GM18505 (cell line): ENCODE measurements around the gene GLT1D1.
A peak's percentile ranks its signal among the peaks of the same experiment; 100 is the strongest.
"Not testable (repeated sequence)": the region's sequence is repeated elsewhere in the genome, so short reads cannot be mapped to it uniquely, and the experiment has no call there.

Source experiments
- ATAC-seq: cut with Tn5 transposase; IDR thresholded peaks from one replicate; pipeline ENCODE4 v1.9.1; 2021; ENCODE audit not compliant: unreplicated experiment
- POLR2A ChIP-seq: IDR thresholded peaks from 4 replicates; pipeline ENCODE4 v1.6.1; 2011; ENCODE audit warnings: borderline replicate concordance; ENCODE audit not compliant: insufficient read depth, insufficient read length; ENCODE audit errors: extremely low read depth

Gene GLT1D1

DNA sequence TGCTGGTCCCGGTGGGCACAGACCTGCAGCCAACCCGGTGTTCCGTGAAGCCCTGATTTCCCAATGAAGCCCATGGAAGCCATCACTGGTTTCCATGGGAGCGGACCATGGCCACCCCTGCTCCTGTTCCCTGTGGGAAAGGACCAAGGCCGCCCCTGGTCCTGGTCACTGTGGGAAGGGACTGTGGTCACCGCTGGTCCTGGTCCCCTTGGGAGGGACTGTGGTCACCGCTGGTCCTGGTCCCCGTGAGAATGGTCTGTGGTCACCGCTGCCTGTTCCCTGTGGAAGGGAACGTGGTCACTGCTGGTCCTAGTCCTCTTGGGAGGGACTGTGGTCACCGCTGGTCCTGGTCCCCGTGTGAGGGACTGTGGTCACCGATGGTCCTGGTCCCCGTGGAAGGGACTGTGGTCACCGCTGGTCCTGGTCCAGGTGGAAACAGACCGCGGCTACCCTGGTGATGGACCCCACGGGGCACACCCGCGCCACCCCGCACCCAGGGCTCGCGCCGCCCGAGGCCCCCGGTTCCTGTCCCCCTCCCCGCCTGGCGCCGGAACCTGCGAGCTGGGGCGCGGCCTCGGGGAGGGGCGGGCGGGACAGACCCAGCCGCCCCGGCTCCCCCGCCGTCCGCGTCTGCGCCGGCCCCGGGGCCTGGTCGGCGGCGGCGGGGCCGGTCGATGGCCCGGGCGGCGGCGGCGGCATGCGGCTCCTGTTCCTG, at the start of gene GLT1D1:
TSS of gene GLT1D1 (plus strand) at position 594 of the 715 bp plus-strand sequence. CDS start at position 698, 104 bp downstream.
- ATAC-seq, result peak; percentile 49
- no peak for TF ChIP-seq POLR2A

DNA sequence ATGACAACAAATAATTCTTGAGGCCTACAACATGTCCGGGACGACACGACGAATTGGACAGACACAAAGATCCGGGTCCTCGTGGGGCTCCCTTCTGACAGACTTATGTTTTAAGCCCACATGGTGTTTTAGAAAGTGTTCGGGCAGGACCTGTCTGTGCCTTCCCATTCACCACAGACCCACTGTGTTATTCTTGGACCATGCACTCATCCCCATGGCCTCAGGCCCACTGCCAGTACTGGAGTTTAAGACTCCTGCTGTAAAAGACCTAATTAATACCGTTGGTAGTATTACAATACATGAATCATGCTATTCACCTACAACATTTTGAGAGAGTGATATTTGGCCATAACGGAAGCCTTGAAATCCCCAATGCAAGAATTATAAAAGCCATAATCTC, 49.5 kb upstream of the GLT1D1 start:
- ATAC-seq, result no peak
- no peak for TF ChIP-seq POLR2A

DNA sequence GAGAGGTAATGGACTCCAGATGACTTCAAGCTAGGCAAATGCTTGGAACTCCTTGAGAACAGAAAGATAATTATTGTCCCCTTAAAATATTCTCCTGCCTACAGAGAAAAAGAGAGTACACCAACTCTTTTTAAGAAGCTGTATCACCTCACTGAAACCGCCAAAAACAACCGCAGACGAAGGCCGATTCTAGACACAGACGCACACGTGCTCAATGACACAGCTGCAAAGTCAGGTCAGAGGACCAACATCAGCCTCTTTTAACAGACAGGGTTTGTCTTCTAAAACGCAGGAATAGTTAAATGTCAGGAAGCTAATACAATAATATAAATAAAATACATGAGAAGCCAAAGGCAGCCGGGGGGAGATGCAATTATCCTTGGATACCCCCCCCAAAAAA, 48.5 kb upstream of the GLT1D1 start:
- TF ChIP-seq POLR2A, result no peak
- no peak for ATAC-seq

DNA sequence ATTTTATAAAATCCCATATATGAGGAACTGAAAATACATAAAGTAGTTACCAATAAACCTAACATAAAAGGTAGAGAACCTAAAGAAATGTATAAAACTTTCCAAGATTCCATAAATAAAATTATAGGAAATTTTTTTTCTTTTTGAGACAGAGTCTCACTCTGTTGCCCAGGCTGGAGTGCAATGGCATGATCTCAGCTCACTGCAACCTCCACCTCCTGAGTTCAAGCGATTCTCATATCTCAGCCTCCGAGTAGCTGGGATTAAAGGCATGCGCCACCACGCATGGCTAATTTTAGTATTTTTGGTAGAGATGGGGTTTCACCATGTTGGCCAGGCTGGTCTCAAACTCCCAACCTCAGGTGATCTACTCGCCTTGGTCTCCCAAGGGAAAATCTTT, 47.9 kb upstream of the GLT1D1 start:
- ATAC-seq, result not testable (repeated sequence)

DNA sequence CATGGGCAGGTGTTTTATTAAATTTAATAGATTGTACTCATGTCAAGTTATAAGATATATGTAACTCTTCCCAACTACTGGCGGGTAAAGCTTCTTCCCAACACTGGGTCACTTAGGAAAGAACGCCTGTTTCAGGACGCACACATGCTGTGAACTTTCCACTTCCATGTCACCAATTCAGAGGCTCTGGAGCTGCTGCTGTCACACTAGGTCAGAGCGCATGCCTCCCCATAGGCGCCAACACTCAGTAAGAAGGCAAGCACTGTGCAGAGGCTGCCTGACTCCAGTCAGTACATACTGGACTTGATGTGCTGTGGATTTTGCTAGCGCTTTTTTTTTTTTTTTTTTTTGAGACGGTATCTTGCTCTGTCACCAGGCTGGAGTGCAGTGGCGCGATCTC, 46.7 kb upstream of the GLT1D1 start:
- TF ChIP-seq POLR2A, result no peak
- no peak for ATAC-seq

DNA sequence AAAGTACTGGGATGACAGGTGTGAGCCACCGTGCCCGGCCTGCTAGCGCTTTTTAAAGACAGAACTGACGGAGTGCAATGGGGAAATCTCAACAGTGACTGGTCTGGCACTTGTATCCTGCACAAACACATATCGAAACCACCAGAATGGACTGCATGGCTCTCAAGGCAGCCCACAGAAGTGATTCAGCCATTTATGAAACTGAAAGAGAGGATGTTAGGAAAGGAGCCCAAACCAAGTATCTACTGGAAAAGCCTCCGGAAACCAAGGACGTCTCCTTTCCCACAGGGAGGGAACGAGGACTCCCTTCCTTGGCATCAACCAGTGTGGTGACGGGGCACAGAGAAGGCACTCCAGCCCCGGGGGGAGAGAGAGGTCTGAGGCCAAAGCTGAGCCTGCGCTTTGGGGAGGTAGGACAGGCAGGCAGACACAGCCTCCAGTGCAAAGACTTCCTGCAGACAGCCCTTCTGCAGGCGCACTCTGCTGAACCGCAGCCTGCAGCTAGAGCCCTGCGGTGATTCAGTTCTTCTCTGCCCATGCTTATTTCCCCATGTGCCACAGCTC, 46.0 kb upstream of the GLT1D1 start:
- ATAC-seq, result no peak
- TF ChIP-seq POLR2A, result peak; percentile 27

DNA sequence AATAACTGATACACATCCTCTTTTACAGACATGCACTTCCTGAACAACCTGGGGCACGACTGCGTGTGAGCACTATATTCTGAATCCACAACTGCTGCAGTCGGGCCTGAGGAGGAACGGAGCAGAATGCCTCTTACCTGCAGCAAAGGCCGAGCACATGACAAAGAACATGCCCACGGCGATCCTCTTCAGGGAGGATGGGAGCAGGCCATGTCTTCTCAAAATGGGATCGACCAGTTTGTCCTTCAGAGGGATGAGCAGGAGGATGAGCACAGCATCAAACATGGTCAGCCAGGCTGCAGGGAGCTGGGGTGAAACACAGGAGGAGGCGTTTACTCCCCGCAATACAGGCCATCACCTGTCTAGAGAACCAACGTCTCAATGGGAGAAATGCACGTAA, 44.6 kb upstream of the GLT1D1 start:
- TF ChIP-seq POLR2A, result no peak
- ATAC-seq, result no peak

DNA sequence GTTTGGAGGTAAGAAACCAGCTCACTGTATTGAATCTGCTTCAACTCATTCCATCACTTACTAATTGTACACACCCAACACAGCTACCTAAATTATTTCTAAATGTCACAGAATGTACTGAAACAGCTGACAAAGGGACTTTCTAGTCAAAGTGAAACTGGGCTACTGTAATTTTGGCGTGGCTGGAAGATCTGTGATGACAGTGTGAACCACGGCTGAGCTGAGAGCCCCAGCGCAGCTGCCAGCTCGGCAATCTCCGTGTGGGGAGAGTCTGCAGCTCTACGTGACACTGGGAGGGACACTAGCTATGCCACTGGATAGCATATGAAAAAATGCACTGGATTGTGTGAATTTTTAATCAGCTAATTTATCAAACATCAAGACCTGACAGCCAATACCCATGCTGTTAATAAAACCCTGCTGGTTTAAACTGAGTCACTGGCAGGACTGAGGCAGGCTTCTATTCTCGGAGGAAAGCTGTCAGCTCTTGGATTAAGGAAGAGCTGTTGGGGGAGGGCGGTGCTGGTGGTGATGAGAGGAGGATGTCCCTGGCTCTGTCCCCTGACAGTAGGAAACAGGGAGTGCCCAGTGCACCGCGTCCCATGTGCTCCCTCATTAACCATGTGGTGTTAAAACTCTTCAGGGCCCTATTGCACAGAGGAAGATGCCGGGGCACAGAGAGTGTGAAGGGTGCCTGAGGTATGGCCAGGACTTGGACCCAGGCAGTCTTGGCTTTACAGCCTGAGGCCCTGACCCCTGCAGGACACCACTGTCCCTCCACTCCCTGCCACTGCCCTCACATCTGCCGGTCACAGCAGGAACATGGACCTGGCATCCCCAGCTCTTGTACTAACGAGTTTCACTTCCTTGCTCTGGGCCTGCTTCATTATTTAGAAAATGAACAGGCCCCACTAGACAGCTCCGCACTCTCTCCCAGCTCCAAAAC, 42.8 kb upstream of the GLT1D1 start:
- ATAC-seq, result peak; percentile 86
- TF ChIP-seq POLR2A, result peak; percentile 61

DNA sequence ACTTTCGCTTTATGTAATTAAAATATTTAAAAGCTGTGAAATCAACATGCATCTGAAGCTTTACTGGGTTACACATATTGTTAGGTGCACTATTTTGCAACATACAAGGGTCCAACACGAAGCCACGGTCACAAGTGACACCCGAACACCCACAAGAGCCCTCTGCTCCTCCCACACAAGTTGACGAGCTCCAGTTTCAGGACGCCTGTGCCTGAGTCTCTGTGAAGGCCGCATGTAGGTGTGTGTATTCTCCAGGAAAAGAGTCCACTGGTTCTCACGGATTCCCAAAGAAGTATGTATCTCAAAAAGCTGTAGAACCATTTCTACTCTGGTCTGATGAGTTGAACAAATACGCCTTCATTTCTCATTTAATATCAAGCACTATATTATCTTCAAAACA, 41.5 kb upstream of the GLT1D1 start:
- no peak for TF ChIP-seq POLR2A
- no peak for ATAC-seq

DNA sequence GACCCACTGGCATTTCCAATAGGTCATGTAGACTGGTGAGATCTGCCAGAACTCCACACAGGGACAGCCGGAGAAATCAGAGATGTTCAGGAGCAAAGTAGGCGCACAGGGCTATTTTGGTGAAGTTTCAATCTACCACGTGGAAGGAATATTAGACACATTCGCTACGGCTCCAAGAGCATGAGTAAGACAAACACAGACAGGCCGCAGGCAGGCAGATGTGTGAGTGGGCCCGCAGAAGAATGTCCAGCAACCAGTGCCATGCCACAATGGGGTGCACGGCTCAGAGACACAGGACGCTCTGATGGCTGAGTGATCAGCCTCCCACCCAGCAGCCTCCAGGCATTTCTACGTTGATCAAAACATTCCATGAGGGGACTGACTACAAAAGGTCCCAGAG, 39.9 kb upstream of the GLT1D1 start:
- ATAC-seq, result no peak

DNA sequence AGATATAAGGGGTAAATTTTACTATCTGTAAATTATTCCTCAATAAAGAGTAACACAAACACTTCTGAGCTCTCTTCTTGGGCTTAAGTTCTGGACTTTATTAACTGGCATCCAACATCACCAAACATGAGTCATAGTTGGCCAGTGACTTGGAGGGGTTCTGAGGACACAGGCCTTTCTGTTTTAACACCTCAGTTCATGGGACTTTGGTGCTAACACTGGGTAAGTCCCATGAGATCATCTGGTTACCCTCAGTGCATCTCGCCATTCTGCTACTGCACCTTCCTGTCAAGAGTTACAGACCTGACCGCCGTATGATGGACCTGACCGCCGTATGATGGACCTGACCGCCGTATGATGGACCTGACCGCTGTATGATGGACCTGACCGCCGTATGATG, 39.4 kb upstream of the GLT1D1 start:
- no peak for TF ChIP-seq POLR2A
- ATAC-seq, result peak; percentile 21

More for the DNA sequence above, 39.9 kb upstream of the GLT1D1 start:
- peak; percentile 29 for TF ChIP-seq POLR2A

DNA sequence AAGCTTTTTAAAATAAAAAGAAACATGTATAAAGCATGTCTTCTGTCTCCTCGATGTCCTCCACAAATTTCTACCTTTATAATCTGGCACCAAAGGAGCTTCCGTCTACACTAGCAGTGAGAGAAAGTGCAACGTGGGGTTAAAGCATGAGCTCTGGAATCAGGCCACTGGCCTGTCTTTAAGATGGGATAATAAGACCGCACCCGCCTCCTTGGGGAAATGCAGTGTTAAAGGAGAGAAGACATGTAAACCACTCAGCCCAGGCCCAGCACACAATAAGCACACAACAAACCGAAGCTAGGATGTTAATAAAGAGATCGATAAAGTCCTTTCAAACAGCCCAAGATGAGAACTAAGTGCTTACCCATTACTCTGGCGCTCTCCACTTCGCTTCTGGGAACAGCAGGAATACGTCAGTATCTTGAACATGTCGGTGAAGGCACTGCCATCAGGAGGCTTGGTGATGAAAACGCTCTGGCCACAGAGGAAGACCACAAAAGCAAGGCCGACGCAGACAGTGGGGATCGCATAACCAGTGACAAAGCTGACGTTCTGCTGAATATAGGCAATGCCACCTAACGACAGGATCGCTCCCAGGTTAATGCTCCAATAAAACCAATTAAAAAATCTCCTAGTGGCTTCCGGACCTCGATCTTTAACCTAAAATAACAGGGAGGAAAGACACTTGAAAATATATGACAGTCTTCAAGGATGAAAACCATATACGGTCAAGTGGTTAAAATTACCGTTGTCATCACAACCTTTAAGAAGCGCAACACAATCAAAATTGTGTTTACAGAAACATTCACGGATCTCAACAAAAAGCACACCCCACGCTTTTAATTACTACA, 38.6 kb upstream of the GLT1D1 start:
- TF ChIP-seq POLR2A, result no peak
- ATAC-seq, result no peak
